H1 (cell line): ENCODE data around the gene SPSB2. TPM values are rescaled to one million over a fixed set of nuclear protein-coding genes. Genes with fewer than 3 reads are reported as not detected.

Experiments used
- CHD1 ChIP-seq: IDR thresholded peaks from 2 replicates; pipeline ENCODE4 v1.6.1; 2012; ENCODE audit warnings: low read depth, low read length, improper control_type of control experiment
- KDM1A ChIP-seq: fragments of 200-600, 300-600 bp; sonication (generic); IDR thresholded peaks from 2 replicates; pipeline ENCODE4 v1.7.1; 2016; ENCODE audit warnings: mild to moderate bottlenecking, low read length, borderline replicate concordance
- POU5F1 ChIP-seq: IDR thresholded peaks from 2 replicates; pipeline ENCODE4 v1.6.1; 2011; ENCODE audit warnings: low read depth, mild to moderate bottlenecking, low read length, moderate library complexity
- RFX5 ChIP-seq: IDR thresholded peaks from 2 replicates; pipeline ENCODE4 v1.6.1; 2011; ENCODE audit warnings: low read depth, low read length, improper control_type of control experiment, borderline replicate concordance
- SAP30 ChIP-seq: fragments of 300-600 bp; sonication (generic); IDR thresholded peaks from 2 replicates; pipeline ENCODE4 v1.7.1; 2012; ENCODE audit warnings: low read length, moderate library complexity, mild to moderate bottlenecking, inconsistent platforms; ENCODE audit not compliant: insufficient read depth, insufficient replicate concordance
- SIN3A ChIP-seq, 2 experiments: IDR thresholded peaks in 1 of 2; conservative IDR thresholded peaks in 1 of 2; 2 replicates each; pipeline ENCODE4 v1.6.1; 2011 to 2012; ENCODE audit warnings: low read length in 2 of 2, improper control_type of control experiment in 1 of 2, low read depth in 1 of 2, mild to moderate bottlenecking in 1 of 2
- TAF1 ChIP-seq: IDR thresholded peaks from 2 replicates; pipeline ENCODE4 v1.6.1; 2011; ENCODE audit warnings: mild to moderate bottlenecking, low read depth, low read length
- TBP ChIP-seq: IDR thresholded peaks from 2 replicates; pipeline ENCODE4 v1.6.1; 2011; ENCODE audit warnings: low read depth, low read length, improper control_type of control experiment
- polyA plus RNA-seq, 7 experiments: library from polyadenylated mRNA; depleted of rRNA in 3 of 7; stranded (reverse) in 5 of 7; unstranded in 2 of 7; fragments of >200 nt in 5 of 7; fragments of 200-250 nt in 2 of 7; gene quantifications; 1 replicate in 5 of 7; 2 replicates in 1 of 7; 4 replicates in 1 of 7; pipeline versions ENCODE4 v1.2.1 to v1.2.3, GENCODE V29; 2011 to 2013; ENCODE audit warnings: missing spikeins in 2 of 7, mixed read lengths in 2 of 7
- total RNA-seq: library from RNA; stranded (reverse); fragmentation: NEBNext Ultra II Directional; extraction: Animal tissue kit (Norgen Biotek cat#: 25700); gene quantifications from 2 replicates; pipeline ENCODE4 v1.2.1, GENCODE V29; 2021

The SPSB2 gene
- total and polyA plus RNA-seq, 2 of the 8 experiments (the other 6 are each of a cell fraction or from before 2014, with no cell fraction given), result 13.0 to 23.2 TPM

DNA sequence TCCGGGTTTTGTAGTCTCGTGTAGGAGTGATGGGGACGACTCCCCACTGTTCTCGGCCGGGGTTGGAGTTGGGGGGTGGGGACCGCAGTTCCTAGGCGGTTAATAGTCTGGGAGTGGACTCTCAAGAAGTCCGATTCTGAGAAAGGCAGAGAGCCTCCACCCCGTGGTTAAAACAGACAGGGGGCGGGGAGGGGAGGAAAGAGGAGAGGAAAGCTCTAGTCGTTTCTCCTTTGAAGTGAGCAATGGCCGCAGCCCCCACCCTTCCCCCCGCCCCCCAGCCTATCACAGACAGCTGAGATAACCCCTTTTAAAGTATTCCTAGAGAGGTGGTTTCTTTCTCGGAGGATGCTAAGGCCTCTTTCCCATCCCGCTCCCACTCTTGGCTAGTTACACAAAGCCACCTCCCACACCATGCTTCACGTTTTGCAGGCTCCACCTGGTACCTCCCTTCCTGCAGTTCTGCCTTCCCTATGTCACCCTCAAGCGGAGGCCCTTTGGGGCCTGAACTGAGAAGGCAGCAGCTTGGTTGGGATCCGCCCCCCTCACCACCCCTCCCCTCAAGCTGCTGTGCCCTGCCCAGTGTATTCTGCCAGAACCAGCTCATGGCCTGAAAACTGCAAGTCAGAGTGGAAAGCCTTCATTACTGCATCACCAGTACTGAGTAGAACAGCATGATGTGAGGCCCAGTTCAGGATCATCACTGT is 20.3 kb downstream of the SPSB2 start (continued):
- TF ChIP-seq SIN3A (conservative IDR thresholded peaks at IDR 0.05 in 1 of 2, IDR thresholded peaks at IDR 0.05 in 1 of 2; ENCODE audit: low read depth in 1 of 2, low read length in 2 of 2), result peak in 1 of 2 experiments; percentile 18; a peak in 1 of 4 replicates
- TF ChIP-seq POU5F1, result no peak
- TF ChIP-seq TAF1, result 0 out of 2 replicates have a peak, but pooled peaks have one; percentile 18
- TF ChIP-seq KDM1A, result no peak
- no peak for TF ChIP-seq CHD1
- no peak for TF ChIP-seq RFX5
- TF ChIP-seq SAP30, result peak; percentile 30
- TF ChIP-seq TBP, result 0 out of 2 replicates have a peak, but pooled peaks have one; percentile 11
